GM18951 (cell line): ENCODE data around the gene BCCIP.

ENCODE experiments used
- POLR2A ChIP-seq: IDR thresholded peaks from 4 replicates; pipeline ENCODE4 v1.6.1; 2011; ENCODE audit warnings: mild to moderate bottlenecking; ENCODE audit not compliant: insufficient read length, insufficient read depth; ENCODE audit errors: extremely low read depth
- in situ Hi-C: fragments of 300-500 bp; cut with MboI; formaldehyde crosslinking; loops from one replicate; pipeline ENCODE4 v1.12.0; 2022; ENCODE audit warnings: low sequenced_read_pairs, mixed read lengths, inconsistent platforms; ENCODE audit not compliant: unreplicated experiment

Gene BCCIP

DNA sequence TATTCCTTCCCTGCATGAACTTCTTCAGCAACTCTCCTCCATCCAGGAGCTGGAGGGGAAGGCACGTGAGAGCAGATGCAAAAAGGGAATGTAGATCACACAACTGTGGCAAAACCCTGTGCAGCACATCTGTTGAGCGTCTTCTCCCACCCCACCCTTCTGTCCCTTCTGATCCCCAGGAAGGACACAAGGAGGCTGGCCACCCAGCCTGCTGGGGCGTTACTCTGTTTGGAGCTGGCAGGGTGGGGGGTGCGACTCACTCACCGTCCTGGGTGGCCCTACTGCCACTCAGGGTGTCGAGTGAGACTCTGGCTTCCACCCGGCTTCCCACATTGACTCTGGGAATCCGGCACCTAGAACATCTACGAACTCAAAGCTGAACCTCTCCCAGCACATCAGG, 37.6 kb upstream of the BCCIP start:
- no peak for TF ChIP-seq POLR2A
- in situ Hi-C loops, result no loop called here

DNA sequence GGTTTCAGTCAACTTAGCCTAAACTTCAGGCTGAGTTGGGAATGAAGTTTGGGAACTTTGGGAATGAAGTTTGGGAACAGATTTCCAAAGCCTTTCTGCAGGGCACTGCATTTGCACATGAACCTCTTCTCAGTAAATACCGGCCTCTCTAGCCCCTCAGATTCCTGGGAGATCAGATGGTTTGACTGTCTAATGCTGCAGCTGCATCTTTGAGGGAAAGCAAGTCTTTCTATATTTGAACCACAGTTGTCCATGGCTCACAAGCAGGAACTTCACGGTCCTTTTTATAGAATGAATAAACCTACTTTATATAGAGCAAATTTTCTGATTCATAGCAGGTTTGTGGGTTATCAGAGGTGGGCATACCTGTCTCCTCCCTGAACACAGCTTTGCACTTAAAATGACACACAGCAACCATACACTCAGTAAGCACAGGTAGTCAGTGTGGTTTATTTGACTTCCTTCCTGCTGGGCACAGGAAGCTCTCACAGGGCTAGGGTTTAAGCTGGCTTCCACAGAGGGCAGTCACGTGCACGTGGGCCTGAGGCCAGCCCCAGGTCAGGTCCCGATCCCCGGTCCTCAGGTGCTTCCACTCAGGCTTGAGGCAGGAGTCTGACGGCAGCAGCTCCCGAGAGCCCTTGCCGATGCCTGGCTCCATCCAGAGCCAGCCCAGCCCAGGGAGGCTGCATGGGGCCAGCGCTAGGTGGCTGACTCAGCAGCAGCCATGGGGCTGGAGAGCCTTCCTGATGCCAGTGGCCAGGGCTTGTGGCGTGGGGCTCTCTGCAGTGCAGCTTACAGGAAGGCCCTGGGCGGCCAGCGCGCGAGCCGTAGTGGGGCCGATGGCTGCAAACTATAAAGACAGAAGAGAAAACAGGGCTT, 35.0 kb upstream of the BCCIP start:
- in situ Hi-C loops, result no loop called here
- TF ChIP-seq POLR2A, result no peak

DNA sequence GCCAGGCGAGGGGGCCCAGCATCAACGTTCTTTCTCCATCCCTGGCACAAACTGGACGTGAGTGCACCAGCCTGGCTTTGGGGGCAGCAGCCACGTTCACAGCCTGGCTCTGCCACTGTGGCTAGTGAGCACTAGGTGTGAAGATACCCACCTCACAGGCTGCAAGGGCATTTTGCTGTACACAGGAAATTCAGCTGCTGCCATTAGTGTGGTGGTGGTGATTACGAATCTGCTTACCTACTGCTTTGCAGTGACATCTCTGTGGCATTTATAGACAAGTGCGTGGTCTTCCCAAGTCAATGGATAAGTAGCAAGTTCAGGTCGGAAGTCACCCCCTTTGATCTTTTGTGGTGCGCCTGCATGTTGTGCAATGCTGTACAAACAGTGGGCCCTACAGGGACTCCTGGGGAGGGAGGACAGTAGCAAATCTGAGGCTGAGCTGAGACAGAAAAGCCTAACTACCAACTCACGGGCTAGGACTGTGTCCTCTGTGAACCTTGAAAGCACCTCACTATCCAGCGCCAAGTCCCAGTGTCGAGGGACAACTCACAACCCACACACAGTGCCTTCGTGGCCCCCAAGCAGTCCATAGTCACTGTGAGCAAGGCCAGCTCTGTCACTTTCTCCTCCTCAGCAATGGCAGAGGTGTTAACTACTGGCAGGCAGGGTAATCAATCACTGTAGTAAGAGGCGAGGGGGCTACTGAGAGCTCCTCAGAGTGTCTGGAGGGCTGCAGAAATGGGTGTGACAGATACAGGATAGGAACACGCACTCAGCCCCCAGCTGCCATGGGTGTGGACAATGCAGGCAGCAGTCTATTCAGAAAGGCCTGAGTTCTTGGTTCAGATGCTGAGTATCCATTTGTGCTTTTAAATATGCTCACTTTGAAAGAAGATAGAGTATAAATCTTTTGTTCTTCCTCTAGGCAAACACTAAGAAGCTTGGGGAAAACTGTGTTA, 30.7 kb upstream of the BCCIP start:
- in situ Hi-C loops, result no loop called here
- no peak for TF ChIP-seq POLR2A

DNA sequence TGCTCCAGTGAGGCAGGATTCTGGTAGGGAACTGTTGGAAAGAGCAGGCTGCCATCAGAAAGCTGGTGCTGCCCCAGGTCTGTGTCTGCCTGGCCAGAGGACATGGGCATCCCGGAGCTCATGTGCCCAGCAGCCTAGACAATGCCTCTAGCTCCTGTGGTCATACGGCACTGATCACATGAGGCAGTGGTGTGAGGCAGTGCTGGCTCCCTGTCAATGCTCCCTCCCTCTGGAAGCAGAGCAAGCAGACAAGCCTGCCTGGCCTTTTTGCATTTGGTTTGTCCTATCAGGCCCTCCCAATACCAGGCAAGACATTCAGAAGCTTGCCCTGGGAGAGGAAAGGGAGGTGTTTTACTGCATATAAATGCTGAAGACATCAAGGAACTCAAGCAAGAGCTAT, 28.2 kb upstream of the BCCIP start:
- no peak for TF ChIP-seq POLR2A
- in situ Hi-C loops, result no loop called here

DNA sequence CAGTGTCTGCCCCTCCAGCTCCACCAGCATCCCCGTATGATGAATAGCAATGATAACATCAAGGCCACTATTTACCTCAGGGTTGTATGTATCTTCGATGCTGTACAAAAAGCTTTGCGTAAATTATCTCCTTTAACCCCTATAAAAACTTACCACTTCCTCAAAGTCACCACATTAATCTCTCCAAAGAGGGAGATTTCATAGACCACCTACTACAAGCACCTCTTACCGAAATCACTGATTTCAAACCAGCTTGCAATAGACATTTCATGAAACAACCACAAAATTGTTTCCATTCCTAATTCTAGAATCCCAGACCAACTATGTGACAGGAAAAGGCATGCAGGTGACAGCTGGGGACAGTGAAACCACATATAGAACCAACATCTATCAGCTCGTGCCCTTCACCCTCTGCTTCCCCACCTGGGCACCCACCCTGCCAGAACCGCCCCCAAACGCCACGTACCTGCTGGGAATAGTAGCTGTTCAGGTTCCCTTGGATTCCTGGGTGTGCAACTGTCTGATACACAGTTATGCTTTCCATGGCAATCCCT, 27.6 kb upstream of the BCCIP start:
- TF ChIP-seq POLR2A, result no peak
- in situ Hi-C loops, result no loop called here

DNA sequence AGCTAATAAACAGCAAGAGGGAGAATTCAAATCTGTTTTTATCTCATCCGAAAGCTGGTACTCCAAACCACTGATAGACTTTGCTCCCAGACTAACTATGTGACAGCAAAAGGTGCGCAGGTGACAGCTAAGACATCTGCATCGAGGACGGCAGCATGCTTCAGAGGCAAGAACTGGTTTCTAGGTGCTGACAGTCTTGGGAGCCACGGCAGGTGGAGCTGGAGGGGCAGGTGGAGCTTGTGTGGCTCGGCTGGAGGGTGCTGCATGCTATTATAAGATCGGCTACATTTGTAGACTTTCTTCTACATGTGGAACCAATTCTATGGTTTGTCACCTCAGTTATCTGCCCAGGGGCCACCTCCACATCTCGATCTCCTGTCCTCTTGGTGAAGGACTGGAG, 25.9 kb upstream of the BCCIP start:
- in situ Hi-C loops, result no loop called here

DNA sequence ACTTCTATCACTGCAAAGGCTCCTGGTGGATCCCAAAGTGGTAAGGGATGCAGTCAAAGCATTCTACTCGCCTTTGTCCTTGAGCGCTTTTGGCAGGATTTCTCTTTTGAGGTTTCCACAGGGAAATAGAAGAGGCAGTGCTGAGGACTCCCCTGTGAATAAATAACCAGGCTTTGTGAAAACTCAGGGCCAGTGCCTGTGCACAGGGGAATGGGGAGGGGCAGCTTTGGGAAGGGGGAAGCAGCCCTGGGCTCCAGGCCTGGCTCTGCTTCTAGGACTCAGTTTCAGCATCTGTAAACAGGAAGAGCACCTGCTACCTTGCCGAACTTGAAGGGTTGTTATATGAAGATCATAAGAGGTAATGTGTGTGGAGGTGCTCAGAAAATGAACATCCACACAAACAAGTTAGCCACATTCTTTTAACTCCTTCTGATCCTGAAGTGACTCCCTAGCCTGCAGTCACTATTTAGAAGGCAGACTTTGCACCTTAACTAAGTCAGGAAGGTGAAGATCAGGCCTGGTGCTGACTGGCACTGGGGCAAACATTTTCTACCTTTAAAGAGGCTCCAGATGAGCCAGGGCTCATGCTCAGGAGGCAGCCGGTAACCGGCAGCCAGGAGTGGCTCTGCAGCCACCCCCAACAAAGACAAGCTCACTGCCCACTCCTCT, 25.2 kb upstream of the BCCIP start:
- no peak for TF ChIP-seq POLR2A
- in situ Hi-C loops, result no loop called here

More for the DNA sequence above, 25.9 kb upstream of the BCCIP start:
- no peak for TF ChIP-seq POLR2A

DNA sequence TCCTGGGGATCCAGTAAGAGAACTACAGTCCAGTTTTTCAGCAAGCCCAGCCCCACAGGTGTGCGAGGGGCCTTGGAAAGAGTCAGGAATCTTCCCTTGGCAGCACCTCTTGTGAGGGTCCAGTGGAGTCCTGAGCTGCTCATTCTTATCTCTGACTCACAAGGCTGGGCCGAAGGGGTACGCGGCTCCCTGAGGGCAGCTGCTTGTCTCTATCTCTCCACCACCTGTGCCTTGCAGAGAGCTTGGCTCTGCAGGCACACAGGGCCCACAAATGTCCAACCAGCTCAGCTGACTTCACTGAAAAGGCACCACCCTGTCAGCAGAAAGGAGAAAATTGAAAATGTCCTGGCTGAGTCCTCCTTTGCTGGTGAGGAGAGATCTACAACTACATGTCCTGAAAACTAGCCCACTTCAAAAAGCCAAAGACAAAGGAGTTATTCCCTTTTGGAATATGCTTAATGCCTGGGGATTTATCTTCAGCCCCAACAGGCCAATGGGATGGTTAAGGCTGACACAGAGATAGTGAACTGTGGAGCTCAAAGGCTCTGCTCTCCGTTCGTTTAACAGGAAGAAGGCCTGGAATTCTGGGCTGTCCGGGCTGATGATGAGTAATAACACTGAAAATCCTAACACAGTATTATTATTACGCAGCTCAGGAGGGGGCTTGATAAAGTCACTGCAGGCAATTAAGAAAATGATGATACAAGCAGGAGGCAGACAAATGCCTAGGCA, 23.7 kb upstream of the BCCIP start:
- TF ChIP-seq POLR2A, result no peak
- in situ Hi-C loops, result no loop called here

DNA sequence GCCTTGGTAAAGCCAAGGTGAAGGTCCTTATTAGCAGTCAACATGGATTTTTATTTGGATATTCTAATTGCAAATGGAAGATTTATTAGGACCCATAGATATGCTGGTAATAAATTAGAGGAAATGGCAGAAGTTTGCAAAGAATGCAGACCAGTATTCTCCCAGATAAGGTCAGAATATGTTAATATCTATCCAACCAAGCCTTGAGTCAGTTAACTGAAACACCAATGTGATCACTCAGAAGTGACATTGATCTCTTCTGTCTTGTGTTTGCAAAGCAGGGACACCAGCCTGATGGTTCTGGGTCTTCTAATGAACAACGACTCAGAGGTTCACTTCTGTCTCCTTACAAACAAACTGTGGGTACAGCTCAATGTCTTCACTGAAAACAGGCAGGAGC, 21.8 kb upstream of the BCCIP start:
- in situ Hi-C loops, result no loop called here
- TF ChIP-seq POLR2A, result no peak

DNA sequence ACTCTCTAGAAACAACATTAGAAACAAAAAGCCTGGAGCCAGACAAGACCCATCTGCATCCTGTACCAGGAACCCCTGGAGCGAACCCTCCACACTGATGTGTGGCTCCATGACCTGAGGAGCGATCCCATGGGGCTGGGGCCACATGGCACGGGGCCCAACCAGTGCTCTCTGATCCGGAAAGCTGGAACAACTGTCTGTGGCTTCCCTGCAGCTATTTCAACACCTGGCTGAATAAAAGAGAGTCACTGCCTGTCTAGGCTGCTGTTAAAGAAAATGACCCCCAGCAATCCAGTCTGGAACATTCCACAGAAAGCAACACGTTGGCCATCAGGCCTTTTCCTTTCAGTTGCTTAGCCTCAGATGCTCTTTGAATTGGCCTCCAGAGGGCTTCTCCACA, 21.2 kb upstream of the BCCIP start:
- in situ Hi-C loops, result no loop called here
- no peak for TF ChIP-seq POLR2A

DNA sequence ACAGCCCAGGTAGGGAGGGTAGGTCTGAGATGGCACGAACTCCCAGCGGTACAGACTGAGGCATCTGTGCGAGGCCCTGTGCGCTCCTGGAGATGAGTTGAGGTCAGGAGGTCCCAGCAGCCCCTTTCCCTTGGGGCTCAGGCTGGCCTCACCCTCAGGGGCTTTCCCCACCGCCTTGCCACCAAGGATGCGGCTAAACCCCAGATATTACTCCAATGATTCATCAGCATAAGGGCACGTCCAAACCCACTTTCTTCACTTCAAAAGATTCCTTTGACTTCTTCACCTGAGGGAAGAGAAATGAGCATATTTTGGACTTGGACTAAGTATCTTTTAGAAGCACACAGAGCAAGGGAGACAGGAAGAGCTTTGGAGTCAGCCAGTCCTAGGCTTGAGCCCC, 20.6 kb upstream of the BCCIP start:
- in situ Hi-C loops, result no loop called here

DNA sequence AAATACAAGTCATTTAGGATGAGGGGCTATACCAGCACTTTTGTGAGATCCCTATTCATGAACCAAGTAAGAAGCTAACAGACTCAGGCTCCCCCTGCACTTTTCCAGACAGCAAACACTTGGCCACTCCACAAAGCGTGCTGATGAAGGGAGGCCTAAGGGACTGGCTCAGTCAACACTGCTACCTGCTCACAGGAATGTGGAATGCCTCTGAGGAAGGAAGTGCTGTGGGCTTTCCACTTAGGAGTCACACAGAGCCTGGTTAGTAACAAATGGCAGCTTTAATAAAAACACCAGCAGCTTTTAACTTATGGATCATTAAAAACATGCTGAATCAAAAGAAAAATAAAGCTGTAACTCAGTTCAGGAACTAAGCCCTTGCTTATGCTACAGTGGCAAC, 15.3 kb upstream of the BCCIP start:
- in situ Hi-C loops, result no loop called here
- no peak for TF ChIP-seq POLR2A

More for the DNA sequence above, 20.6 kb upstream of the BCCIP start:
- TF ChIP-seq POLR2A, result no peak
